Activated CD4-positive, alpha-beta memory T cell treated with anti-CD3 and anti-CD28 coated beads for 36 hours (primary cell): ENCODE measurements around the gene FXYD5. TPM values are rescaled to one million over a fixed set of nuclear protein-coding genes. Genes with fewer than 3 reads are reported as not detected.

Source experiments
- CTCF ChIA-PET: fragments of 350-600 bp; sonication (Branson Sonifier 250); formaldehyde crosslinking; loops from one replicate; lab custom pipeline; 2021; ENCODE audit warnings: antibody characterized with exemption, inconsistent platforms; lab: Charles Lee
- POLR2A ChIA-PET: fragments of 350-600 bp; sonication (Branson Sonifier 250); formaldehyde crosslinking; loops from one replicate; lab custom pipeline; 2021; ENCODE audit warnings: antibody characterized with exemption; lab: Charles Lee
- DNase-seq: peaks from one replicate; pipeline ENCODE4 v3.0.0-alpha.2; 2020
- H3K27ac Mint-ChIP-seq: one replicate; pipeline ENCODE4 v1.8.0; 2021; ENCODE audit warnings: mixed read lengths
- H3K27me3 Mint-ChIP-seq: one replicate; pipeline ENCODE4 v1.8.0; 2021; ENCODE audit warnings: mixed read lengths
- H3K36me3 Mint-ChIP-seq: one replicate; pipeline ENCODE4 v1.8.0; 2021; ENCODE audit warnings: mixed read lengths
- H3K4me1 Mint-ChIP-seq: one replicate; pipeline ENCODE4 v1.8.0; 2021; ENCODE audit warnings: low read depth, mixed read lengths
- H3K4me3 Mint-ChIP-seq: one replicate; pipeline ENCODE4 v1.8.0; 2021; ENCODE audit warnings: mild to moderate bottlenecking, mixed read lengths
- H3K9me3 Mint-ChIP-seq: one replicate; pipeline ENCODE4 v1.8.0; 2021; ENCODE audit warnings: mixed read lengths
- intact Hi-C: fragments of 100-400 bp; cut with micrococcal nuclease; formaldehyde crosslinking; loops from one replicate; pipeline ENCODE4 v1.15.1; 2023
- total RNA-seq, 2 experiments: library from RNA; stranded (reverse); gene quantifications; one replicate each; pipeline ENCODE4 v1.2.3, GENCODE V29; 2021

Gene FXYD5
- total RNA-seq, 2 experiments from 2014 or later = 334 to 360 TPM

GRCh38 chr19:35211545-35212230 is 57.2 kb downstream of the FXYD5 start:
- H3K36me3 Mint-ChIP-seq = peaks cover 2% of the 10 kb centered on the region
- H3K4me1 Mint-ChIP-seq = peaks cover 78% of the 10 kb centered on the region
- intact Hi-C loops = loop anchor here (5.0 to 10.0 kb wide), 3 partner anchors 147 to 501 kb away; no protein-coding TSS in a partner anchor
- peaks cover 5% of the 10 kb centered on the region for H3K9me3 Mint-ChIP-seq
- H3K4me3 Mint-ChIP-seq = peak overlapping the region; percentile 42
- CTCF ChIA-PET = interaction anchor here (0.6 kb wide), 2 partner anchors 55 to 69 kb away, joined by 3 to 4 read pairs; no protein-coding TSS in a partner anchor
- DNase-seq = peak; percentile 83
- no peaks in the 10 kb centered on the region for H3K27me3 Mint-ChIP-seq
- H3K27ac Mint-ChIP-seq = peak overlapping the region; percentile 92
- POLR2A ChIA-PET = interaction anchor here (0.6 to 1.6 kb wide), 2 partner anchors 28 to 54 kb away, joined by 3 read pairs; no protein-coding TSS in a partner anchor

GRCh38 chr19:35212241-35212640 is 57.7 kb downstream of the FXYD5 start:
- H3K36me3 Mint-ChIP-seq = peaks cover 2% of the 10 kb centered on the region
- no peak overlapping the region for H3K4me3 Mint-ChIP-seq
- H3K27me3 Mint-ChIP-seq = no peaks in the 10 kb centered on the region
- H3K27ac Mint-ChIP-seq = peak overlapping the region; percentile 92
- peaks cover 77% of the 10 kb centered on the region for H3K4me1 Mint-ChIP-seq
- intact Hi-C loops = loop anchor here (5.0 to 10.0 kb wide), 3 partner anchors 147 to 500 kb away; no protein-coding TSS in a partner anchor
- no peak for DNase-seq
- CTCF ChIA-PET = no interaction called here
- POLR2A ChIA-PET = no interaction called here
- peaks cover 8% of the 10 kb centered on the region for H3K9me3 Mint-ChIP-seq

- Mint-ChIP-seq H3K27ac (peak overlapping the region; percentile 92), H3K4me1 (peaks cover 64% of the 10 kb centered on the region), H3K27me3 (no peaks in the 10 kb centered on the region), H3K4me3 (peak overlapping the region; percentile 35), H3K9me3 (peaks cover 10% of the 10 kb centered on the region), H3K36me3 (peaks cover 2% of the 10 kb centered on the region)
- CTCF ChIA-PET = interaction anchor here (1.0 to 1.9 kb wide), 2 partner anchors 30 to 147 kb away, joined by 4 to 5 read pairs; no protein-coding TSS in a partner anchor
- POLR2A ChIA-PET = interaction anchor here (0.8 to 1.3 kb wide), 3 partner anchors 26 to 73 kb away, joined by 4 to 6 read pairs (median 5); partner anchors contain the start of gene FXYD5
- peak; percentile 89 for DNase-seq
- intact Hi-C loops = loop anchor here (1.0 to 10.0 kb wide), 6 partner anchors 9 to 498 kb away; partner anchors contain the start of gene USF2
Observed at GRCh38 chr19:35213663-35214632, 59.4 kb downstream of the FXYD5 start.

- CTCF ChIA-PET = interaction anchor here (1.0 to 1.9 kb wide), 2 partner anchors 30 to 148 kb away, joined by 4 to 5 read pairs; no protein-coding TSS in a partner anchor
- POLR2A ChIA-PET = interaction anchor here (1.2 to 1.3 kb wide), 2 partner anchors 25 to 60 kb away, joined by 5 to 6 read pairs; partner anchors contain the start of gene FXYD5
- Mint-ChIP-seq H3K36me3 (peaks cover 2% of the 10 kb centered on the region), H3K27ac (peak overlapping the region; percentile 92), H3K4me3 (no peak overlapping the region), H3K27me3 (no peaks in the 10 kb centered on the region), H3K4me1 (peaks cover 63% of the 10 kb centered on the region), H3K9me3 (peaks cover 16% of the 10 kb centered on the region)
- peak; percentile 7 for DNase-seq
- intact Hi-C loops = loop anchor here (1.0 to 10.0 kb wide), 6 partner anchors 10 to 497 kb away; partner anchors contain the start of gene USF2
Observed at GRCh38 chr19:35214766-35215422, 60.4 kb downstream of the FXYD5 start.

GRCh38 chr19:35216016-35216832 is 61.7 kb downstream of the FXYD5 start:
- Mint-ChIP-seq H3K4me1 (peaks cover 64% of the 10 kb centered on the region), H3K9me3 (peaks cover 16% of the 10 kb centered on the region), H3K36me3 (no peaks in the 10 kb centered on the region), H3K27me3 (no peaks in the 10 kb centered on the region), H3K4me3 (no peak overlapping the region), H3K27ac (peak overlapping the region; percentile 92)
- ChIA-PET CTCF (interaction anchor here (0.6 to 3.2 kb wide), 3 partner anchors 62 to 101 kb away, joined by 3 to 17 read pairs (median 3); no protein-coding TSS in a partner anchor), POLR2A (interaction anchor here (1.1 kb wide), 1 partner anchor 62 kb away, joined by 3 read pairs; no protein-coding TSS in a partner anchor)
- intact Hi-C loops = loop anchor here (2.0 to 10.0 kb wide), 3 partner anchors 31 to 221 kb away; no protein-coding TSS in a partner anchor
- DNase-seq = peak; percentile 30

GRCh38 chr19:35216833-35217648 is 62.5 kb downstream of the FXYD5 start:
- Mint-ChIP-seq H3K9me3 (peaks cover 16% of the 10 kb centered on the region), H3K4me1 (peaks cover 60% of the 10 kb centered on the region), H3K36me3 (no peaks in the 10 kb centered on the region), H3K27me3 (no peaks in the 10 kb centered on the region), H3K27ac (peak overlapping the region; percentile 92), H3K4me3 (no peak overlapping the region)
- ChIA-PET CTCF (interaction anchor here (0.8 to 3.2 kb wide), 5 partner anchors 35 to 154 kb away, joined by 3 to 17 read pairs (median 3); no protein-coding TSS in a partner anchor), POLR2A (interaction anchor here (1.1 kb wide), 1 partner anchor 63 kb away, joined by 3 read pairs; no protein-coding TSS in a partner anchor)
- intact Hi-C loops = loop anchor here (2.0 to 10.0 kb wide), 3 partner anchors 30 to 222 kb away; no protein-coding TSS in a partner anchor
- peak; percentile 74 for DNase-seq

GRCh38 chr19:35217649-35217990 is 63.1 kb downstream of the FXYD5 start:
- Mint-ChIP-seq H3K27me3 (no peaks in the 10 kb centered on the region), H3K27ac (no peak overlapping the region)

GRCh38 chr19:35219008-35219407 is 64.5 kb downstream of the FXYD5 start:
- Mint-ChIP-seq H3K27me3 (no peaks in the 10 kb centered on the region), H3K27ac (no peak overlapping the region), H3K4me3 (no peak overlapping the region), H3K9me3 (peaks cover 16% of the 10 kb centered on the region), H3K4me1 (peaks cover 49% of the 10 kb centered on the region), H3K36me3 (no peaks in the 10 kb centered on the region)
- ChIA-PET CTCF (interaction anchor here (3.2 kb wide), 1 partner anchor 77 kb away, joined by 17 read pairs; no protein-coding TSS in a partner anchor), POLR2A (no interaction called here)
- intact Hi-C loops = loop anchor here (10.0 kb wide), 2 partner anchors 154 to 224 kb away; no protein-coding TSS in a partner anchor
- DNase-seq = no peak

More at GRCh38 chr19:35217649-35217990, 63.1 kb downstream of the FXYD5 start:
- Mint-ChIP-seq H3K9me3 (peaks cover 16% of the 10 kb centered on the region), H3K4me3 (no peak overlapping the region), H3K4me1 (peaks cover 55% of the 10 kb centered on the region), H3K36me3 (no peaks in the 10 kb centered on the region)
- ChIA-PET CTCF (interaction anchor here (0.8 to 3.2 kb wide), 4 partner anchors 36 to 155 kb away, joined by 3 to 17 read pairs (median 3); no protein-coding TSS in a partner anchor), POLR2A (no interaction called here)
- peak; percentile 4 for DNase-seq
- intact Hi-C loops = loop anchor here (2.0 to 10.0 kb wide), 3 partner anchors 29 to 223 kb away; no protein-coding TSS in a partner anchor
